Measurements from ENCODE around the gene NPSR1. TPM values are rescaled to one million over a fixed set of nuclear protein-coding genes. Genes with fewer than 3 reads are reported as not detected.
"Not testable (repeated sequence)": the region's sequence is repeated elsewhere in the genome, so short reads cannot be mapped to it uniquely, and the experiment has no call there.

The NPSR1 gene
- total RNA-seq, 4 donors from 2014 or later: not detected

DNA sequence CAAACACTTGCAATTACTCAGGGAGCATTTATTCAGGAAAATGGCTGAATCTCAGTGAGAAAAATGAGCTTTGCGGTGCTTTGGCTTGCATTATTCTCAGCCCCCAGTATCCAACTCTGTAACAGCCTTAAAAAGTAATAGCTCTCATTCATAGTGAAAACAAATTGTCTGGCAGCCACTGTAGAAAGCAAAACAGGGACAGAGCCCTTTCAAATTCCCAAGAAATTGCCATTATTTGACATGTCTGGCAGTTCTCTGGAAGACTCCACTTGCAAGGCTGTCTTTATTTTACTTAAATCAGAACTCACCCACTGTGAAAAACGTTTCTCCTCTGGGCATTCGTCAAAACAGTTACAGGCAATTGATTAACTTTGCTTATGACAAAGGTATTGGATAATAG, 122.5 kb downstream of the NPSR1 start:
- H3K36me3 ChIP-seq: no peaks in the 10 kb centered on the region
- no peak overlapping the region for H3K27ac ChIP-seq (replicated peaks in 1 of 4)
- H3K4me1 ChIP-seq: no peaks in the 10 kb centered on the region
- H3K27me3 ChIP-seq: no peaks in the 10 kb centered on the region
- WGBS: 56% methylated on average over 3 of the region's 3 CpGs
- TF ChIP-seq POLR2A (IDR thresholded peaks at IDR 0.05; ENCODE audit: low read depth): no peak
- TF ChIP-seq, protein P1, sequence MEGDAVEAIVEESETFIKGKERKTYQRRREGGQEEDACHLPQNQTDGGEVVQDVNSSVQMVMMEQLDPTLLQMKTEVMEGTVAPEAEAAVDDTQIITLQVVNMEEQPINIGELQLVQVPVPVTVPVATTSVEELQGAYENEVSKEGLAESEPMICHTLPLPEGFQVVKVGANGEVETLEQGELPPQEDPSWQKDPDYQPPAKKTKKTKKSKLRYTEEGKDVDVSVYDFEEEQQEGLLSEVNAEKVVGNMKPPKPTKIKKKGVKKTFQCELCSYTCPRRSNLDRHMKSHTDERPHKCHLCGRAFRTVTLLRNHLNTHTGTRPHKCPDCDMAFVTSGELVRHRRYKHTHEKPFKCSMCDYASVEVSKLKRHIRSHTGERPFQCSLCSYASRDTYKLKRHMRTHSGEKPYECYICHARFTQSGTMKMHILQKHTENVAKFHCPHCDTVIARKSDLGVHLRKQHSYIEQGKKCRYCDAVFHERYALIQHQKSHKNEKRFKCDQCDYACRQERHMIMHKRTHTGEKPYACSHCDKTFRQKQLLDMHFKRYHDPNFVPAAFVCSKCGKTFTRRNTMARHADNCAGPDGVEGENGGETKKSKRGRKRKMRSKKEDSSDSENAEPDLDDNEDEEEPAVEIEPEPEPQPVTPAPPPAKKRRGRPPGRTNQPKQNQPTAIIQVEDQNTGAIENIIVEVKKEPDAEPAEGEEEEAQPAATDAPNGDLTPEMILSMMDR (IDR thresholded peaks at IDR 0.05): no peak
- TF ChIP-seq EP300 (IDR thresholded peaks at IDR 0.05): no peak
- TF ChIP-seq POLR2AphosphoS5 (IDR thresholded peaks at IDR 0.05): no peak
- H3K4me3 ChIP-seq: no peak overlapping the region
- H3K9me3 ChIP-seq: peaks cover 0 to 26% (median 16%) of the 10 kb centered on the region in 4 donors
- no peak for DNase-seq (ENCODE audit: extremely low spot score)
- intact Hi-C loops (cut with DNase I): no loop called here

GRCh38 chr7:34787586-34787985, 129.6 kb downstream of the NPSR1 start:
- TF ChIP-seq POLR2AphosphoS5 (IDR thresholded peaks at IDR 0.05): no peak
- TF ChIP-seq, protein P1 (IDR thresholded peaks at IDR 0.05): no peak
- TF ChIP-seq POLR2A (IDR thresholded peaks at IDR 0.05; ENCODE audit: low read depth): no peak
- TF ChIP-seq EP300 (IDR thresholded peaks at IDR 0.05): no peak
- H3K36me3 ChIP-seq: no peaks in the 10 kb centered on the region
- DNase-seq (ENCODE audit: extremely low spot score): no peak
- intact Hi-C loops (cut with DNase I): no loop called here
- H3K27ac ChIP-seq (replicated peaks in 1 of 4): no peak overlapping the region
- WGBS: 53% methylated on average over 1 of the region's 1 CpG
- no peak overlapping the region for H3K4me3 ChIP-seq
- peaks cover 0 to 12% (median 6%) of the 10 kb centered on the region in 4 donors for H3K9me3 ChIP-seq
- no peaks in the 10 kb centered on the region for H3K27me3 ChIP-seq
- no peaks in the 10 kb centered on the region for H3K4me1 ChIP-seq

DNA sequence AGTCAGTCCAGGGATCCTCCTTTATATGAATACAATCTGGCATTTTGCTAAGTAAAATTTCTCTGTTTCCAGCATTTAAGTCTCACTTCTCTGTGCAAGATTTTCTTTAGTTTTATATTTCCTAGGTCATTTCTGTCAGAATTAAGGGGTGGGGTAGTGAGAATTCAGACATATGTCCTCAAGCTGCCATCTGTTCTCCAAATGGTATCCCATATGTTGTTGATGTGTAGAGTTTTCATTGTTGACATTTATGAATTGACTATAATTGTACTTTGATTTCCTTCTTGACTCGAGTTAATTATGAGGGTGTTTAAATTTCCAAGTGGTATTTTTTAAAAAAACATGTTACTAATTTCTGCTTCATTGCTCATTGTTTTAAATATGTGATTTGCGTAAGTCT, 148.8 kb downstream of the NPSR1 start:
- no peaks in the 10 kb centered on the region for H3K4me1 ChIP-seq
- H3K27me3 ChIP-seq: peaks cover 0 to 6% (median 2%) of the 10 kb centered on the region in 4 donors
- H3K4me3 ChIP-seq: no peak overlapping the region
- no peaks in the 10 kb centered on the region for H3K36me3 ChIP-seq
- 71% methylated on average over 2 of the region's 2 CpGs for WGBS
- TF ChIP-seq POLR2A (IDR thresholded peaks at IDR 0.05; ENCODE audit: low read depth): no peak
- TF ChIP-seq POLR2AphosphoS5 (IDR thresholded peaks at IDR 0.05): no peak
- TF ChIP-seq, protein P1 (IDR thresholded peaks at IDR 0.05): no peak
- TF ChIP-seq EP300 (IDR thresholded peaks at IDR 0.05): no peak
- no peak for DNase-seq (ENCODE audit: extremely low spot score)
- no peak overlapping the region for H3K27ac ChIP-seq (replicated peaks in 1 of 4)
- H3K9me3 ChIP-seq: no peaks in the 10 kb centered on the region
- intact Hi-C loops (cut with DNase I): no loop called here

GRCh38 chr7:34807548-34808340, 149.7 kb downstream of the NPSR1 start:
- H3K9me3 ChIP-seq: no peaks in the 10 kb centered on the region
- peaks cover 0 to 12% (median 2%) of the 10 kb centered on the region in 4 donors for H3K27me3 ChIP-seq
- intact Hi-C loops (cut with DNase I): no loop called here
- no peak overlapping the region for H3K27ac ChIP-seq (replicated peaks in 1 of 4)
- no peak for DNase-seq (ENCODE audit: extremely low spot score)
- no peaks in the 10 kb centered on the region for H3K4me1 ChIP-seq
- TF ChIP-seq EP300 (IDR thresholded peaks at IDR 0.05): no peak
- TF ChIP-seq POLR2A (IDR thresholded peaks at IDR 0.05; ENCODE audit: low read depth): no peak
- no peak for TF ChIP-seq POLR2AphosphoS5 (IDR thresholded peaks at IDR 0.05)
- TF ChIP-seq, protein P1 (IDR thresholded peaks at IDR 0.05): no peak
- no peak overlapping the region for H3K4me3 ChIP-seq
- 88% methylated on average over 7 of the region's 7 CpGs for WGBS
- no peaks in the 10 kb centered on the region for H3K36me3 ChIP-seq

- H3K27me3 ChIP-seq: peaks cover 0 to 17% (median 2%) of the 10 kb centered on the region in 4 donors
- WGBS: 53% methylated on average over 4 of the region's 7 CpGs
- intact Hi-C loops (cut with DNase I); H3K36me3 ChIP-seq; DNase-seq (ENCODE audit: extremely low spot score); H3K4me1 ChIP-seq; H3K4me3 ChIP-seq; H3K9me3 ChIP-seq; H3K27ac ChIP-seq (replicated peaks in 1 of 4): not testable (repeated sequence)
Measured at GRCh38 chr7:34814203-34814842, 156.3 kb downstream of the NPSR1 start.
